Measurements from ENCODE around the gene GSTO1. TPM values are rescaled to one million over a fixed set of nuclear protein-coding genes. Genes with fewer than 3 reads are reported as not detected.

The GSTO1 gene
- total RNA-seq, 1 experiment from 2014 or later, result 134 TPM

DNA sequence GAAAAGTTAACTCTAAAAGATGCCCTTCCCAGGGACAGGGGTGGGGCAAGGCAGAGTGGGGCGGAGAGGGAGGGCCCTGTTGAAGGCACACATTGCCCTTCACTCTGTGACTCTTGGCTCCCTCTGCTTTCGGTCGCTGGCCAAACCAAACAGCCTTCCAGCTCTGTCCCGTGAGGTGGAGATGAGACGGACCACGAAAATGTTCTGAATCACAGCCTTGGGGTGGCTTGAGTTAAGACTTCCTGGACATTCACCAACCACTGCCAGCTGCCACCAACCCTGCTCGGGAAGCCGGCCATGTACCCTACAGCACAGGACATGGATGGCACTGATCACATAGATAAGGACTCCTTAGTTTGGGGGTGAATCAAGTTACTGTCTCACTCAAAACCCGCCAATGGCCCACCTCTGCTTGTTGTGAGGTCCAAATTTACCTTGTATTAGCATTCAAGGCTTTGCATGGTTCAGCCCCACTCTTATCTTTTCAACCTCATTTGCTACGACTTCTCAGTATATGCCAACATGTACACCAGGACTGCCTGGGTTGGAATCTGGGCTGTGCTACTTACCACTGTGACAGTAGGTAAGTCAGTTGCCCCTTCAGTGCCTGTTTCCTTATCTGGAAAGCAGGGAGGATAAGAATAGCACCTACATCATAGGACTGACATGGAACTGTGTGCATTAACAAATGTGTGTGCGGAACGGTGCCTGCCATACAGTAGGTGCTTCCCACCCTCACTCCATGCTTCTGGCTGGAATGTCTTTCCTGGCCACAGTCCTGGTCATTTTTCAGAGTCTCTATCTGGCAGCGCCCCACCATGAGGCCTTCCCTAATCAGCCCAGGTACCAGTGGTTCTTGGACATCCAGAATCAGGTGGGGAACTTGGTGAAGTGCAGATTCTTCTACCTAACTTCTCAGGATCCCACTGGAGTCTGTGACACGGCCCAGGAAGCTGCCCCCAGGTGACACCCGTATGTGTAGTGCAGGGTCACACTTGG is 55.6 kb downstream of the GSTO1 start:
- Histone ChIP-seq H3K36me3 (ENCODE audit: control insufficient read depth, insufficient read depth, low read length) (peaks cover 18% of the 10 kb centered on the region), H3K27me3 (ENCODE audit: control insufficient read depth, insufficient read depth, low read length) (no peaks in the 10 kb centered on the region), H3K4me1 (ENCODE audit: control insufficient read depth, insufficient read depth, low read length) (peaks cover 50% of the 10 kb centered on the region), H3K4me3 (ENCODE audit: low read depth in 2 of 2, low read length in 2 of 2) (no peak overlapping the region), H3K9me3 (ENCODE audit: control insufficient read depth, insufficient read depth, low read depth, low read length) (no peaks in the 10 kb centered on the region), H3K27ac (ENCODE audit: low read length) (peak overlapping the region; percentile 59)
- in situ Hi-C loops (cut with HindIII; ENCODE audit: low pct_unique_long_range_greater_than_20kb, low sequenced_read_pairs) (no loop called here), intact Hi-C loops (cut with micrococcal nuclease; ENCODE audit: unreplicated experiment) (no loop called here)
- peak; percentile 37 for ATAC-seq
- ChIA-PET CTCF (no interaction called here), POLR2A (no interaction called here)
- no peak for DNase-seq (ENCODE audit: low read depth, low spot score)
- TF ChIP-seq, protein P1, sequence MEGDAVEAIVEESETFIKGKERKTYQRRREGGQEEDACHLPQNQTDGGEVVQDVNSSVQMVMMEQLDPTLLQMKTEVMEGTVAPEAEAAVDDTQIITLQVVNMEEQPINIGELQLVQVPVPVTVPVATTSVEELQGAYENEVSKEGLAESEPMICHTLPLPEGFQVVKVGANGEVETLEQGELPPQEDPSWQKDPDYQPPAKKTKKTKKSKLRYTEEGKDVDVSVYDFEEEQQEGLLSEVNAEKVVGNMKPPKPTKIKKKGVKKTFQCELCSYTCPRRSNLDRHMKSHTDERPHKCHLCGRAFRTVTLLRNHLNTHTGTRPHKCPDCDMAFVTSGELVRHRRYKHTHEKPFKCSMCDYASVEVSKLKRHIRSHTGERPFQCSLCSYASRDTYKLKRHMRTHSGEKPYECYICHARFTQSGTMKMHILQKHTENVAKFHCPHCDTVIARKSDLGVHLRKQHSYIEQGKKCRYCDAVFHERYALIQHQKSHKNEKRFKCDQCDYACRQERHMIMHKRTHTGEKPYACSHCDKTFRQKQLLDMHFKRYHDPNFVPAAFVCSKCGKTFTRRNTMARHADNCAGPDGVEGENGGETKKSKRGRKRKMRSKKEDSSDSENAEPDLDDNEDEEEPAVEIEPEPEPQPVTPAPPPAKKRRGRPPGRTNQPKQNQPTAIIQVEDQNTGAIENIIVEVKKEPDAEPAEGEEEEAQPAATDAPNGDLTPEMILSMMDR (IDR thresholded peaks at IDR 0.05), result no peak
- TF ChIP-seq TCF7L2 (IDR thresholded peaks at IDR 0.05; ENCODE audit: low read depth, low read length), result no peak
- TF ChIP-seq SIN3A (IDR thresholded peaks at IDR 0.05; ENCODE audit: borderline replicate concordance, insufficient read depth, low read depth, low read length), result no peak
- TF ChIP-seq, protein P2, sequence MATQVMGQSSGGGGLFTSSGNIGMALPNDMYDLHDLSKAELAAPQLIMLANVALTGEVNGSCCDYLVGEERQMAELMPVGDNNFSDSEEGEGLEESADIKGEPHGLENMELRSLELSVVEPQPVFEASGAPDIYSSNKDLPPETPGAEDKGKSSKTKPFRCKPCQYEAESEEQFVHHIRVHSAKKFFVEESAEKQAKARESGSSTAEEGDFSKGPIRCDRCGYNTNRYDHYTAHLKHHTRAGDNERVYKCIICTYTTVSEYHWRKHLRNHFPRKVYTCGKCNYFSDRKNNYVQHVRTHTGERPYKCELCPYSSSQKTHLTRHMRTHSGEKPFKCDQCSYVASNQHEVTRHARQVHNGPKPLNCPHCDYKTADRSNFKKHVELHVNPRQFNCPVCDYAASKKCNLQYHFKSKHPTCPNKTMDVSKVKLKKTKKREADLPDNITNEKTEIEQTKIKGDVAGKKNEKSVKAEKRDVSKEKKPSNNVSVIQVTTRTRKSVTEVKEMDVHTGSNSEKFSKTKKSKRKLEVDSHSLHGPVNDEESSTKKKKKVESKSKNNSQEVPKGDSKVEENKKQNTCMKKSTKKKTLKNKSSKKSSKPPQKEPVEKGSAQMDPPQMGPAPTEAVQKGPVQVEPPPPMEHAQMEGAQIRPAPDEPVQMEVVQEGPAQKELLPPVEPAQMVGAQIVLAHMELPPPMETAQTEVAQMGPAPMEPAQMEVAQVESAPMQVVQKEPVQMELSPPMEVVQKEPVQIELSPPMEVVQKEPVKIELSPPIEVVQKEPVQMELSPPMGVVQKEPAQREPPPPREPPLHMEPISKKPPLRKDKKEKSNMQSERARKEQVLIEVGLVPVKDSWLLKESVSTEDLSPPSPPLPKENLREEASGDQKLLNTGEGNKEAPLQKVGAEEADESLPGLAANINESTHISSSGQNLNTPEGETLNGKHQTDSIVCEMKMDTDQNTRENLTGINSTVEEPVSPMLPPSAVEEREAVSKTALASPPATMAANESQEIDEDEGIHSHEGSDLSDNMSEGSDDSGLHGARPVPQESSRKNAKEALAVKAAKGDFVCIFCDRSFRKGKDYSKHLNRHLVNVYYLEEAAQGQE (IDR thresholded peaks at IDR 0.05; ENCODE audit: insufficient read depth in 1 of 2, low read depth in 2 of 2, low read length in 1 of 2), result 0 out of 4 replicates have a peak, but pooled peaks of 1 of the 2 experiments have one; percentile 27
- TF ChIP-seq POLR2AphosphoS5 (IDR thresholded peaks at IDR 0.05; ENCODE audit: low read depth, low read length), result peak; percentile 15; the same call in 1 of the 2 replicates
- BruUV-seq (replicated peaks), result no TSS peak

DNA sequence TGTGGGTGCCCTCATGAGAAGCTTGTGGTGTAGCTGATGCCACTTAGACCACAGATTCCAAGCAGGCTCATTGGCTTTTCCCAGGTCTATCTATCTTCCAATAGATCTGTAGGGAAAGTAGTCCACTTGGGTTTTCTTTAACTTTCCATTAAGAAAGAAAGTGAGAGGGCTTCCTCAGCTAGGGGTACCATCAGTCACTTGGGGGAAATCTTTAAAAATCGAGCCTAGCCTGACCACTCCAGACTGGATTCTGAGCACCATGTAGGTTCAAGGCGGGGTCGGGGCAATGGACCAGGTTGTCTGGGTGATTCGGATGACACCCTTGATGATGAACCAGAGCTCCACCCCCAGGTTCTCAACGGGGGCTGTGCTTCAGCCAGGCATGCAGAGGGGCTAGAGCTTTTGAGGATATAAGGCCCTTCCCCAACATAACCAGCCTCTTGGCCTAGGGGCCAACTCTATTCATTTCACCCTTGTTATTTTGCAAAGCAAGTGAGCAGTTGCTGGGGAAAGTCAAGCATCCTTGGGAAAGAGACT is 56.6 kb downstream of the GSTO1 start:
- no peak for DNase-seq (ENCODE audit: low read depth, low spot score)
- Histone ChIP-seq H3K27me3 (ENCODE audit: control insufficient read depth, insufficient read depth, low read length) (no peaks in the 10 kb centered on the region), H3K36me3 (ENCODE audit: control insufficient read depth, insufficient read depth, low read length) (peaks cover 18% of the 10 kb centered on the region), H3K27ac (ENCODE audit: low read length) (no peak overlapping the region; the same call in 1 of the 2 replicates), H3K4me1 (ENCODE audit: control insufficient read depth, insufficient read depth, low read length) (peaks cover 40% of the 10 kb centered on the region), H3K9me3 (ENCODE audit: control insufficient read depth, insufficient read depth, low read depth, low read length) (no peaks in the 10 kb centered on the region), H3K4me3 (ENCODE audit: low read depth in 2 of 2, low read length in 2 of 2) (no peak overlapping the region)
- in situ Hi-C loops (cut with HindIII; ENCODE audit: low pct_unique_long_range_greater_than_20kb, low sequenced_read_pairs) (no loop called here), intact Hi-C loops (cut with micrococcal nuclease; ENCODE audit: unreplicated experiment) (no loop called here)
- CTCF ChIA-PET, result no interaction called here
- ATAC-seq, result no peak
- TF ChIP-seq TCF7L2 (IDR thresholded peaks at IDR 0.05; ENCODE audit: low read depth, low read length), result no peak
- TF ChIP-seq, protein P1 (IDR thresholded peaks at IDR 0.05), result no peak
- no peak for TF ChIP-seq SIN3A (IDR thresholded peaks at IDR 0.05; ENCODE audit: borderline replicate concordance, insufficient read depth, low read depth, low read length)
- TF ChIP-seq POLR2AphosphoS5 (IDR thresholded peaks at IDR 0.05; ENCODE audit: low read depth, low read length), result no peak
- TF ChIP-seq, protein P2 (IDR thresholded peaks at IDR 0.05; ENCODE audit: insufficient read depth in 1 of 2, low read depth in 2 of 2, low read length in 1 of 2), result no peak
- POLR2A ChIA-PET, result interaction anchor here (0.6 kb wide), 1 partner anchor 39 kb away, joined by 3 read pairs; no protein-coding TSS in a partner anchor
- BruUV-seq (replicated peaks), result no TSS peak

All from Panc1 (cell line).